ENCODE measurements around the gene CYTH4.

DNA sequence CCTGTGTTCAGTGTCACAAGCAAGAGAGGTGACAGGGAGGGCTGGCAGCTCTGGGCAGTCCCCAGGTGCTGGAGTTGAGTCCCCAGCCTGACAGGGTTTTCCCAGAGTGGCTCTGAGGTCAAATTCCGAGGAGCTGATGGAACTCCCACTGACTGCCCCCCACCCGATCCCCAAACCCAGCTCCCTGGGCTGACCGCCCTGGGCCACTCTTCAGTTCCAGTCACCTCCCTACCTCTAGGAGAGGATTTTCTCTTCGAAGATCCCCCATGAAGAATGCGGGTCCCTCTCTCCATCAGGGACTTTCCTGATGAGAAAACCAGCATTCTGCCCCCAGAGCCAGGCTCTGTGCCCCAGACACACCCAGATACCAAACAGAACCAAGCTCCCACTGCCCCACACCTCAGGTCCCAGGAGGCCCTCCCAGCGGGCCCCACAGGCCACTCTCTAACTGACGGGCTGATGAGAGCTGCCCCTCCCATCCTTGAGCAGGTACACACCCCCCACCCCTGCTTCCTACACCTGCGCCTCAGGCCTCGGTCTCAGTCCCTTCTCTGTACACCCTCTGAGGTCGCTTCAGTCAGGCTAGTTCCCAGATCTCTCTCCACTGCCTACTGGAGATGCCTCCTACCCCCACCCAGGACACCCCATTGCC lies 26.1 kb upstream of the CYTH4 start:
- TF ChIP-seq, protein P1, sequence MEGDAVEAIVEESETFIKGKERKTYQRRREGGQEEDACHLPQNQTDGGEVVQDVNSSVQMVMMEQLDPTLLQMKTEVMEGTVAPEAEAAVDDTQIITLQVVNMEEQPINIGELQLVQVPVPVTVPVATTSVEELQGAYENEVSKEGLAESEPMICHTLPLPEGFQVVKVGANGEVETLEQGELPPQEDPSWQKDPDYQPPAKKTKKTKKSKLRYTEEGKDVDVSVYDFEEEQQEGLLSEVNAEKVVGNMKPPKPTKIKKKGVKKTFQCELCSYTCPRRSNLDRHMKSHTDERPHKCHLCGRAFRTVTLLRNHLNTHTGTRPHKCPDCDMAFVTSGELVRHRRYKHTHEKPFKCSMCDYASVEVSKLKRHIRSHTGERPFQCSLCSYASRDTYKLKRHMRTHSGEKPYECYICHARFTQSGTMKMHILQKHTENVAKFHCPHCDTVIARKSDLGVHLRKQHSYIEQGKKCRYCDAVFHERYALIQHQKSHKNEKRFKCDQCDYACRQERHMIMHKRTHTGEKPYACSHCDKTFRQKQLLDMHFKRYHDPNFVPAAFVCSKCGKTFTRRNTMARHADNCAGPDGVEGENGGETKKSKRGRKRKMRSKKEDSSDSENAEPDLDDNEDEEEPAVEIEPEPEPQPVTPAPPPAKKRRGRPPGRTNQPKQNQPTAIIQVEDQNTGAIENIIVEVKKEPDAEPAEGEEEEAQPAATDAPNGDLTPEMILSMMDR (IDR thresholded peaks at IDR 0.05), result no peak
- TF ChIP-seq POLR2A (IDR thresholded peaks at IDR 0.05), result no peak
